RWPE2 (cell line): ENCODE measurements around the gene CDH7.

ENCODE experiments used
- ATAC-seq: fragments of 200-7000 bp; cut with Tn5 transposase; 3 replicates; pipeline ENCODE4 v1.9.1; 2021; ENCODE audit warnings: low read depth
- DNase-seq: peaks from one replicate; pipeline ENCODE4 v3.0.0-alpha.2; 2020; ENCODE audit warnings: low spot score
- H3K27ac ChIP-seq: fragments of 450-650 bp; 2 replicates; pipeline ENCODE4 v1.5.1; 2017; ENCODE audit warnings: mild to moderate bottlenecking; ENCODE audit not compliant: poor library complexity, severe bottlenecking
- H3K27me3 ChIP-seq: fragments of 250-450 bp; sonication (Bioruptor Pico); 2 replicates; pipeline ENCODE4 v1.5.1; 2021; ENCODE audit warnings: mild to moderate bottlenecking, moderate library complexity; ENCODE audit not compliant: insufficient read depth, poor library complexity, severe bottlenecking
- H3K36me3 ChIP-seq: fragments of 250-450 bp; sonication (Bioruptor Pico); 2 replicates; pipeline ENCODE4 v1.5.1; 2020; ENCODE audit warnings: low read depth, mild to moderate bottlenecking, moderate library complexity
- H3K4me1 ChIP-seq: fragments of 250-450 bp; sonication (Bioruptor Pico); 2 replicates; pipeline ENCODE4 v1.5.1; 2021; ENCODE audit warnings: mild to moderate bottlenecking, moderate library complexity; ENCODE audit not compliant: insufficient read depth, poor library complexity, severe bottlenecking
- H3K4me3 ChIP-seq: fragments of 250-450 bp; sonication (Bioruptor Pico); 2 replicates; pipeline ENCODE4 v1.5.1; 2021; ENCODE audit warnings: mild to moderate bottlenecking, moderate library complexity; ENCODE audit not compliant: severe bottlenecking
- H3K9me3 ChIP-seq: fragments of 250-450 bp; sonication (Bioruptor Pico); 2 replicates; pipeline ENCODE4 v1.5.1; 2021; ENCODE audit warnings: mild to moderate bottlenecking, moderate library complexity; ENCODE audit not compliant: severe bottlenecking
- TF ChIP-seq, protein P1 (sequence below): fragments of 450-650 bp; IDR thresholded peaks from one replicate; pipeline ENCODE4 v1.5.1; 2017; ENCODE audit warnings: mild to moderate bottlenecking, moderate library complexity; ENCODE audit not compliant: poor library complexity, severe bottlenecking

CDH7 gene, protein sequence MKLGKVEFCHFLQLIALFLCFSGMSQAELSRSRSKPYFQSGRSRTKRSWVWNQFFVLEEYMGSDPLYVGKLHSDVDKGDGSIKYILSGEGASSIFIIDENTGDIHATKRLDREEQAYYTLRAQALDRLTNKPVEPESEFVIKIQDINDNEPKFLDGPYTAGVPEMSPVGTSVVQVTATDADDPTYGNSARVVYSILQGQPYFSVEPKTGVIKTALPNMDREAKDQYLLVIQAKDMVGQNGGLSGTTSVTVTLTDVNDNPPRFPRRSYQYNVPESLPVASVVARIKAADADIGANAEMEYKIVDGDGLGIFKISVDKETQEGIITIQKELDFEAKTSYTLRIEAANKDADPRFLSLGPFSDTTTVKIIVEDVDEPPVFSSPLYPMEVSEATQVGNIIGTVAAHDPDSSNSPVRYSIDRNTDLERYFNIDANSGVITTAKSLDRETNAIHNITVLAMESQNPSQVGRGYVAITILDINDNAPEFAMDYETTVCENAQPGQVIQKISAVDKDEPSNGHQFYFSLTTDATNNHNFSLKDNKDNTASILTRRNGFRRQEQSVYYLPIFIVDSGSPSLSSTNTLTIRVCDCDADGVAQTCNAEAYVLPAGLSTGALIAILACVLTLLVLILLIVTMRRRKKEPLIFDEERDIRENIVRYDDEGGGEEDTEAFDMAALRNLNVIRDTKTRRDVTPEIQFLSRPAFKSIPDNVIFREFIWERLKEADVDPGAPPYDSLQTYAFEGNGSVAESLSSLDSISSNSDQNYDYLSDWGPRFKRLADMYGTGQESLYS

GRCh38 chr18:65750389-65751154, at the start of gene CDH7:
CDH7 (plus strand) TSS chr18:65751012; CDS start chr18:65762843, 11,831 bp downstream.
- TF ChIP-seq, protein P1, sequence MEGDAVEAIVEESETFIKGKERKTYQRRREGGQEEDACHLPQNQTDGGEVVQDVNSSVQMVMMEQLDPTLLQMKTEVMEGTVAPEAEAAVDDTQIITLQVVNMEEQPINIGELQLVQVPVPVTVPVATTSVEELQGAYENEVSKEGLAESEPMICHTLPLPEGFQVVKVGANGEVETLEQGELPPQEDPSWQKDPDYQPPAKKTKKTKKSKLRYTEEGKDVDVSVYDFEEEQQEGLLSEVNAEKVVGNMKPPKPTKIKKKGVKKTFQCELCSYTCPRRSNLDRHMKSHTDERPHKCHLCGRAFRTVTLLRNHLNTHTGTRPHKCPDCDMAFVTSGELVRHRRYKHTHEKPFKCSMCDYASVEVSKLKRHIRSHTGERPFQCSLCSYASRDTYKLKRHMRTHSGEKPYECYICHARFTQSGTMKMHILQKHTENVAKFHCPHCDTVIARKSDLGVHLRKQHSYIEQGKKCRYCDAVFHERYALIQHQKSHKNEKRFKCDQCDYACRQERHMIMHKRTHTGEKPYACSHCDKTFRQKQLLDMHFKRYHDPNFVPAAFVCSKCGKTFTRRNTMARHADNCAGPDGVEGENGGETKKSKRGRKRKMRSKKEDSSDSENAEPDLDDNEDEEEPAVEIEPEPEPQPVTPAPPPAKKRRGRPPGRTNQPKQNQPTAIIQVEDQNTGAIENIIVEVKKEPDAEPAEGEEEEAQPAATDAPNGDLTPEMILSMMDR, result no peak
- peak; percentile 38; the same call in 2 of the 3 replicates for ATAC-seq
- H3K4me3 ChIP-seq, result peak within 1 kb of the TSS; percentile 18
- H3K27me3 ChIP-seq, result peaks cover 34% of the 10 kb centered on the region
- H3K27ac ChIP-seq, result no peak within 1 kb of the TSS
- no peaks in the 10 kb centered on the region for H3K9me3 ChIP-seq
- DNase-seq, result no peak
- no peaks in the 10 kb centered on the region for H3K4me1 ChIP-seq
- no peaks in the 10 kb centered on the region for H3K36me3 ChIP-seq

DNA sequence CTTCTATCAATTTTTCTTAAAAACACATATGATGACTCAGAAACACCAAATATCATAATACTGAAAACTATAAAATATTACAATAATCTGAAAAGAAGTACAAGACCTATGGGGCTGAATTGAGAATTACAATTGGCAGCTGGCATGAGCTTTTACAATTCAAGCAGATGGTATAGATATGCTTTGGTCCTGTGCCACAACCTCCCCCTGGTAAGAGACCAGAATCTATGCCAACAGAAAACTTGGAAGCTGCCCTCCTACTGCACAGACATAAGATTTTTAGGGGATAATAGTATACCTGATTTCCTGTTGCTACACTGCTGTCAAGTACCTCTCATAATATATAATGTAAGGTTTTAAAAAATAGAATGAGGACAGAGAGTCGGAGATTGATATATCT, 46.8 kb upstream of the CDH7 start:
- Histone ChIP-seq H3K4me1 (no peaks in the 10 kb centered on the region), H3K27ac (no peak overlapping the region), H3K36me3 (no peaks in the 10 kb centered on the region), H3K4me3 (no peak overlapping the region), H3K9me3 (no peaks in the 10 kb centered on the region), H3K27me3 (no peaks in the 10 kb centered on the region)
- TF ChIP-seq, protein P1, result no peak
- DNase-seq (no peak), ATAC-seq (no peak)

DNA sequence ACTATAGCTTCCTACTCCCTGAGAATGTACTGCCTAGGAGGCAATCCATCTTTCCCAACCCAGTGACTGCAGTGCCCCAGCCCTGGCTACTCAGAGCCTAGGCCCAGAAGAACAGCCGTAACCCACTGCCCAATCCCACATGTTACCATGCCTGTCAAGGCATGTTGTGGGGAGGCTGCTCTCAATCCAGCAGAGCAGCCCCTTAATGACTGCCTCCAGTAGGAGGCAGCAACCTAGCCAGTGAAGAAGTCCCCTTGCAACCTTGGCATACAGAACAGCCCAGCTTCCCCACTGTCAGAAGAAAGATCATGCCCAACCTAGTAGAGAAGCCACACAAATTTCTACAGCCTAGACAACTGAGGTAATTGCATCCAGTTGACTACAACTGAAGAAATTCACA, 44.2 kb upstream of the CDH7 start:
- DNase-seq (no peak), ATAC-seq (no peak)
- Histone ChIP-seq H3K27me3 (no peaks in the 10 kb centered on the region), H3K4me1 (no peaks in the 10 kb centered on the region), H3K9me3 (no peaks in the 10 kb centered on the region), H3K4me3 (no peak overlapping the region), H3K27ac (no peak overlapping the region), H3K36me3 (no peaks in the 10 kb centered on the region)
- TF ChIP-seq, protein P1, result no peak

DNA sequence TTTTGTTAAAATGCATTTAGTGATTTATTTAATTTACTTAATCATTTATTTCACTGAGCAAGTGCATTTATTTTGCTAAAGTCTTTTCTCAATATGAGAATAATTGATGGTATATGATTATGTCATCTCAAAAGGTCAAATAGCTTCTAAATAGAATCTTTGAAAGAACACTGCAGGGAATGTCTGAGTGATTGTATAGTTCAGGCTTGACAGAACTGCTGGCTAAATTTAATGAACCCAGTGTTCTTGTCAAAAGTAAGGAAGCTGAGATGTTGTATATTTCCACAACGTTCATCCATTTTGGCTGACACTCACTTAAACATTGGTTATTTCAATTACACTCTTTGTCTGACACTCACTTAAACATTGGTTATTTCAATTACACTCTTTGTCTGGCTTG, 39.3 kb upstream of the CDH7 start:
- no peaks in the 10 kb centered on the region for H3K27me3 ChIP-seq
- no peak overlapping the region for H3K4me3 ChIP-seq
- ATAC-seq, result no peak
- DNase-seq, result no peak
- TF ChIP-seq, protein P1, result no peak
- no peaks in the 10 kb centered on the region for H3K9me3 ChIP-seq
- H3K4me1 ChIP-seq, result no peaks in the 10 kb centered on the region
- H3K36me3 ChIP-seq, result no peaks in the 10 kb centered on the region
- H3K27ac ChIP-seq, result no peak overlapping the region
